ENCODE results near the gene VIL1. TPM values are rescaled to one million over a fixed set of nuclear protein-coding genes. Genes with fewer than 3 reads are reported as not detected.

The VIL1 gene
- total and polyA plus RNA-seq, 2 of the 8 experiments (the other 6 are each of a cell fraction or from before 2014, with no cell fraction given): 6.2 to 7.0 TPM

GRCh38 chr2:218400930-218401881, 17.7 kb upstream of the VIL1 start (continued):
- no peak for TF ChIP-seq SIX5 (IDR thresholded peaks at IDR 0.05; ENCODE audit: low read depth, low read length)
- no peak for TF ChIP-seq CTBP2 (IDR thresholded peaks at IDR 0.05; ENCODE audit: borderline replicate concordance, insufficient read depth, insufficient read length, low read length)
- TF ChIP-seq MAFK (IDR thresholded peaks at IDR 0.05; ENCODE audit: low read depth, low read length): no peak
- TF ChIP-seq RFX5 (IDR thresholded peaks at IDR 0.05; ENCODE audit: borderline replicate concordance, low read depth, low read length): no peak
- no peak for TF ChIP-seq ATF2 (IDR thresholded peaks at IDR 0.05; ENCODE audit: low read length)
- no peak for TF ChIP-seq KDM1A (IDR thresholded peaks at IDR 0.05; ENCODE audit: borderline replicate concordance, low read length)
- no peak for TF ChIP-seq MAX (IDR thresholded peaks at IDR 0.05)
- no peak for TF ChIP-seq KDM5A (IDR thresholded peaks at IDR 0.05; ENCODE audit: low read length)
- TF ChIP-seq ASH2L (IDR thresholded peaks at IDR 0.05; ENCODE audit: low read length): no peak
- no peak for TF ChIP-seq POLR2A (IDR thresholded peaks at IDR 0.05; ENCODE audit: control extremely low read depth in 1 of 2, low read depth in 2 of 2, low read length in 2 of 2)
- no peak for TF ChIP-seq CHD2 (IDR thresholded peaks at IDR 0.05; ENCODE audit: low read length)
- no peak for TF ChIP-seq HDAC6 (IDR thresholded peaks at IDR 0.05; ENCODE audit: low read depth, low read length)
